Heart left ventricle (tissue), 16 donors: Measurements from ENCODE around the gene UGT3A2. TPM values are rescaled to one million over a fixed set of nuclear protein-coding genes. Genes with fewer than 3 reads are reported as not detected.

Experiments used
- ATAC-seq, 4 donors: fragments of 200-7000 bp; cut with Tn5 transposase; one replicate each; pipeline ENCODE4 v1.9.1; 2020 to 2022; ENCODE audit warnings: moderate library complexity in 4 of 4, mild to moderate bottlenecking in 3 of 4, moderate number of reproducible peaks in 1 of 4
- DNase-seq, 5 donors: peaks; one replicate each; pipeline ENCODE4 v3.0.0-alpha.2; 2020
- H3K27ac ChIP-seq, 12 donors: fragments of 200-600 bp; sonication (generic) in 4 of 12; one replicate each; pipeline versions ENCODE4 v1.5.0 to v1.8.0; 2016 to 2022; ENCODE audit warnings: mild to moderate bottlenecking in 2 of 12
- H3K27me3 ChIP-seq, 9 donors: fragments of 200-600 bp; sonication (generic) in 2 of 9; one replicate each; pipeline versions ENCODE4 v1.5.1 to v1.8.0; 2016 to 2022; ENCODE audit warnings: mild to moderate bottlenecking in 3 of 9
- H3K36me3 ChIP-seq, 9 donors: fragments of 200-600 bp; sonication (generic) in 2 of 9; one replicate each; pipeline versions ENCODE4 v1.5.0 to v1.8.0; 2018 to 2022; ENCODE audit warnings: mild to moderate bottlenecking in 2 of 9
- H3K4me1 ChIP-seq, 12 donors: fragments of 200-600 bp; sonication (generic) in 4 of 12; one replicate each; pipeline versions ENCODE4 v1.5.0 to v1.8.0; 2016 to 2022; ENCODE audit warnings: mild to moderate bottlenecking in 3 of 12
- H3K4me3 ChIP-seq, 12 donors: fragments of 200-600 bp; sonication (generic) in 4 of 12; one replicate each; pipeline versions ENCODE4 v1.5.0 to v1.8.0; 2017 to 2022; ENCODE audit warnings: mild to moderate bottlenecking in 9 of 12, moderate library complexity in 4 of 12
- H3K9me3 ChIP-seq, 12 donors: fragments of 200-600 bp; sonication (generic) in 4 of 12; one replicate each; pipeline versions ENCODE4 v1.5.0 to v1.8.0; 2016 to 2022; ENCODE audit warnings: mild to moderate bottlenecking in 1 of 12
- POLR2A ChIP-seq, 2 donors: fragments of 450-650 bp; IDR thresholded peaks; one replicate each; pipeline ENCODE4 v1.6.1; 2017; ENCODE audit warnings: antibody characterized with exemption in 2 of 2, mild to moderate bottlenecking in 2 of 2, moderate library complexity in 2 of 2
- WGBS, 4 donors: extraction: QIAGEN DNeasy Blood & Tissue Kit in 2 of 4; methylation state at CpG; one replicate each; pipeline versions ENCODE4 v1.1.5 to v1.1.7; 2013 to 2018; 5-methylcytosine and 5-hydroxymethylcytosine counted together
- intact Hi-C, 10 donors: fragments of 100-400 bp; cut with DNase I; formaldehyde crosslinking; loops; one replicate each; pipeline versions ENCODE4 v1.11.1 to v1.14.2; 2022
- polyA plus RNA-seq, 2 donors: library from polyadenylated mRNA; stranded (reverse); fragments of 200-250 nt; gene quantifications; one replicate each; pipeline ENCODE4 v1.2.3, GENCODE V29; 2013
- total RNA-seq, 9 donors: library from RNA; depleted of rRNA in 2 of 9; stranded (reverse); fragments of >200 nt in 2 of 9; fragmentation: NEBNext Ultra II Directional in 3 of 9; extraction: Animal tissue kit (Norgen Biotek cat#: 25700) in 3 of 9; gene quantifications; one replicate each; pipeline versions ENCODE4 v1.1.0 to v1.2.4, GENCODE V29; 2016 to 2023
- TF ChIP-seq, protein P1 (sequence below), 12 donors: fragments of 200-600 bp; sonication (generic) in 4 of 12; IDR thresholded peaks; one replicate each; pipeline versions ENCODE4 v1.5.0 to v1.8.0; 2018 to 2022; ENCODE audit warnings: antibody characterized with exemption in 12 of 12, mild to moderate bottlenecking in 5 of 12
- donor health status: ischemic (EF 13 %, LVEDD 7.1; RV severe dilation, severe dysfunction).
- donor health status: healthy with polysubstance abuse.
- donor health status: DM: no; HTN: yes; CAD: no.
- donor health status: DM: no; HTN: no; CAD: no.
- donor health status: ischemic (EF 25% LVEDD 6.9; RV normal size, moderate dysfunction).
- donor health status: ischemic (EF 25% LVEDD 5.7; RV mildly dilated, moderate dysfunction).
- donor health status: healthy.
- donor health status: DM: yes; HTN: yes; CAD: no.
- donor health status: ischemic (EF 35%, LVEDD 5.7; RV mildly dilated, moderate dysfunction).
- donor health status: nonischemic (EF 11% LVEDD 7.7; RV severe dilation, severe dysfunction).
- donor health status: DM: yes; HTN: yes; CAD: no.
- donor health status: PGD.
- donor health status: ischemic (EF 29% LVEDD 5.4; RV normal size, mild dysfunction).
- donor health status: nonischemic (EF 23%, LVEDD 6.1; RV moderate dilation, normal function).

UGT3A2 gene
- total and polyA plus RNA-seq, 11 donors, result 0.32 TPM; not detected in 10

DNA sequence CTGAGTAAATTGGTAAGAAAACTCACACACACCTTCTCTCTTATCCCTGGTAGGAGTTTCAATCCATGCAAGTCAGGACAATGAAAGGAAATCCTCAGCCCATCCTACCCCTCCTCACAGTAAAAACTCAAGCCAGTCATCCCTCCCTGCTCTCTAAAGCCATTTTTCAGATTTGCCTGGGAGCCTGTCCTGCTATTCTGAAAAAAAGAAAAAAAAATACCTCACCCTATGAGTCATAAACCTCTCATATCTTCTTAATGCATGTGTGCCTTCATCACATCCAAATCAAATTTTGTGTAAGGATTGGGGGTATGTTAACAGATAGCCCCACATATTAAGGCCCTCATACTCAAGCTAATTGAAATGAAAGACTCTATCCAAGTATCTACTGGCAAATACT is 14.1 kb downstream of the UGT3A2 start:
- no peak for ATAC-seq

DNA sequence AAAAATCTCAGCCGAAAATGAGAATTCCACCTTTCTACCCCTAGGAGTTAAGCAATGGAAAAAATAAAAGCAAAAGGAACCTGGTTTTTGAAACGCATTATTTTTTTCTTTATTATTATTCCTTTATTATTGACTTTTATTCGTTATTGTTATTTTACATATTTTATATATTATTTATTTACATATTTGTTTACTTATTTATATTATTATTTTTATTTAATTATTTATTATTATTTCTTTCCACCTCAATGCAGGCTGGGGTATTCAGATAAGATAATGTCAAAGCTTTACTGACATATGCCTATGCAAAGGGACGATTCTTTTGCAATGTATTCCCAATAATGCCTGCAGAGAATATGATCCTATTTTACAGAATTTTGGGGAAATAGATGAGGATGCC is 16.7 kb downstream of the UGT3A2 start:
- intact Hi-C loops, result no loop called here
- TF ChIP-seq POLR2A (IDR thresholded peaks at IDR 0.05), result no peak
- TF ChIP-seq, protein P1, sequence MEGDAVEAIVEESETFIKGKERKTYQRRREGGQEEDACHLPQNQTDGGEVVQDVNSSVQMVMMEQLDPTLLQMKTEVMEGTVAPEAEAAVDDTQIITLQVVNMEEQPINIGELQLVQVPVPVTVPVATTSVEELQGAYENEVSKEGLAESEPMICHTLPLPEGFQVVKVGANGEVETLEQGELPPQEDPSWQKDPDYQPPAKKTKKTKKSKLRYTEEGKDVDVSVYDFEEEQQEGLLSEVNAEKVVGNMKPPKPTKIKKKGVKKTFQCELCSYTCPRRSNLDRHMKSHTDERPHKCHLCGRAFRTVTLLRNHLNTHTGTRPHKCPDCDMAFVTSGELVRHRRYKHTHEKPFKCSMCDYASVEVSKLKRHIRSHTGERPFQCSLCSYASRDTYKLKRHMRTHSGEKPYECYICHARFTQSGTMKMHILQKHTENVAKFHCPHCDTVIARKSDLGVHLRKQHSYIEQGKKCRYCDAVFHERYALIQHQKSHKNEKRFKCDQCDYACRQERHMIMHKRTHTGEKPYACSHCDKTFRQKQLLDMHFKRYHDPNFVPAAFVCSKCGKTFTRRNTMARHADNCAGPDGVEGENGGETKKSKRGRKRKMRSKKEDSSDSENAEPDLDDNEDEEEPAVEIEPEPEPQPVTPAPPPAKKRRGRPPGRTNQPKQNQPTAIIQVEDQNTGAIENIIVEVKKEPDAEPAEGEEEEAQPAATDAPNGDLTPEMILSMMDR (IDR thresholded peaks at IDR 0.05), result no peak
- Histone ChIP-seq H3K27me3 (no peaks in the 10 kb centered on the region), H3K4me1 (no peaks in the 10 kb centered on the region), H3K9me3 (peaks cover 0 to under 1% (median 0%) of the 10 kb centered on the region in 12 donors), H3K36me3 (no peaks in the 10 kb centered on the region), H3K4me3 (no peak overlapping the region), H3K27ac (no peak overlapping the region)
- DNase-seq, result no peak
- 63 to 80% (median 78%) methylated on average over 4 of the region's 4 CpGs for WGBS, 4 donors
- ATAC-seq, result no peak

More for the DNA sequence above, 14.1 kb downstream of the UGT3A2 start:
- Histone ChIP-seq H3K36me3 (no peaks in the 10 kb centered on the region), H3K9me3 (no peaks in the 10 kb centered on the region), H3K27me3 (peaks cover 0 to 7% (median 0%) of the 10 kb centered on the region in 9 donors), H3K4me3 (no peak overlapping the region), H3K4me1 (no peaks in the 10 kb centered on the region), H3K27ac (no peak overlapping the region)
- DNase-seq, result no peak
- intact Hi-C loops, result no loop called here
- TF ChIP-seq POLR2A (IDR thresholded peaks at IDR 0.05), result no peak
- TF ChIP-seq, protein P1 (IDR thresholded peaks at IDR 0.05), result no peak

DNA sequence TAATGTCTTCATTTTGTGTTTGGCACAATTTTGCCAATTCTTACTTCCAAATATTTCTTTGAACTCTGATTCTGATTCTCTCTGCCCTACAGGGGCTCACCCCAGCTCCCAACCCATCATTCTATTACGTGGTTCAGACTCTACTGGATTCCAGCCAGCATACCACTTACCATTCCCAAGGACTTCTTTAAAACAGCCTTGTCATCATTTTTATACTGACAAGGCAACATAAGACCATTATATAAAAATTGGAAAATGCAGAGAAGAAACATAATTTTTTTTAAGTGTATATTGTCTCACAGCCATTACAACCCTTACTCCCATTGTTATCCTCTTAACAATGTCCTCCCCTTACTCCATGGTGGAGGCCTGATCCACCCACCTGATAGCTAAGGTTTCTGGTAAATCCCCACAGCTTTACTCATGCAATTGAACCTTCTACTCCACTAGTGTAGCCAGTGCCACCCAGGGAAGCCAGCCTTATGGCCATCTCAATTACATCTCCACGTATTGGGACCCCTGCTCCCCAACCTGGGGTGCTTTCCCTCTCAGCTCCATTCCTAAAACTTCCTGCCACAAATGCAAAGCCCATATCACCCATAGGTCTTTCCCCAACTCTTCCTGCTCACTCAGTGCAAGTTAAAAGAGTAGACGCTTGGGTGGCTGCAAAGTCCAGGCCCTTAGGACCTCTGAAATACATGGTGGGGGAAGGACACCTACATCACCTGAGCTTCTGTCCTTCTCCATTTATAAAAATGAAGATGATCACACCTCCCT is 19.1 kb downstream of the UGT3A2 start:
- no peaks in the 10 kb centered on the region for H3K27me3 ChIP-seq
- ATAC-seq (no peak), DNase-seq (no peak)
- TF ChIP-seq POLR2A (IDR thresholded peaks at IDR 0.05), result no peak
- TF ChIP-seq, protein P1 (IDR thresholded peaks at IDR 0.05), result no peak
- H3K4me1 ChIP-seq, result no peaks in the 10 kb centered on the region
- WGBS, 4 donors, result 72 to 80% (median 76%) methylated on average over 3 of the region's 3 CpGs
- no peak overlapping the region for H3K27ac ChIP-seq
- no peaks in the 10 kb centered on the region for H3K36me3 ChIP-seq
- intact Hi-C loops, result no loop called here
- H3K4me3 ChIP-seq, result no peak overlapping the region
- H3K9me3 ChIP-seq, result peaks cover 0 to 4% (median 0%) of the 10 kb centered on the region in 12 donors

DNA sequence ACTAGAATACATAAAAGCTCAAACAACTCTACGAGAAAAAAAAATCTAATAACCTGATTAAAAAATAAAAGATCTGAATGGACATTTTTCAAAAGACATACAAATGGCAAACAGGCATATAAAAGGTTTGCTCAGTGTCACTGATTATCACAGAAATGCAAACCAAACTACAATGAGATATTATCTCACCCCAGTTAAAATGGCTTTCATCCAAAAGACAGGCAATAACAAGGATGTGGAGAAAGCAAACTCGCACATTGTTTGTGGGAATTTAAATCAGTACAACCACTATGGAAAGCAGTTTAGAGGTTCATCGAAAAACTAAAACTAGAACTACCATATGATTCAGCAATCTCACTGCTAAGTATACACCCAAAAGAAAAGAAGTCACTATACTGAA is 20.8 kb downstream of the UGT3A2 start:
- 70 to 82% (median 76%) methylated on average over 3 of the region's 3 CpGs for WGBS, 4 donors
- intact Hi-C loops, result no loop called here
- Histone ChIP-seq H3K4me3 (no peak overlapping the region), H3K36me3 (no peaks in the 10 kb centered on the region), H3K27ac (no peak overlapping the region), H3K9me3 (peaks cover 0 to 4% (median 0%) of the 10 kb centered on the region in 12 donors), H3K4me1 (no peaks in the 10 kb centered on the region), H3K27me3 (no peaks in the 10 kb centered on the region)
- ATAC-seq (no peak), DNase-seq (no peak)
- TF ChIP-seq, protein P1 (IDR thresholded peaks at IDR 0.05), result no peak
- TF ChIP-seq POLR2A (IDR thresholded peaks at IDR 0.05), result no peak
